PC-9 (cell line): ENCODE results near the gene GCH1.

Experiments
- CTCF ChIP-seq: fragments of 200-600 bp; sonication (generic); conservative IDR thresholded peaks from 2 replicates; pipeline ENCODE4 v1.6.1; 2017; ENCODE audit warnings: mixed run types, antibody characterized with exemption, mild to moderate bottlenecking, moderate library complexity
- EZH2 ChIP-seq: fragments of 200-600 bp; sonication (generic); IDR thresholded peaks from 2 replicates; pipeline ENCODE4 v1.8.0; 2017; ENCODE audit warnings: antibody characterized with exemption, low read depth

GRCh38 chr14:54902521-54903420, at the start of gene GCH1:
- TF ChIP-seq CTCF (peak; percentile 65), EZH2 (no peak)
